ENCODE results near the gene CRYGA.

- TF ChIP-seq, protein P1, sequence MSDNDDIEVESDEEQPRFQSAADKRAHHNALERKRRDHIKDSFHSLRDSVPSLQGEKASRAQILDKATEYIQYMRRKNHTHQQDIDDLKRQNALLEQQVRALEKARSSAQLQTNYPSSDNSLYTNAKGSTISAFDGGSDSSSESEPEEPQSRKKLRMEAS (CRISPR knock-in tag; IDR thresholded peaks at IDR 0.05): no peak
- no peak for TF ChIP-seq STAT6 (CRISPR knock-in tag; conservative IDR thresholded peaks at IDR 0.05; ENCODE audit: low read depth)
- no peak for TF ChIP-seq JUN (CRISPR knock-in tag; IDR thresholded peaks at IDR 0.05)
- TF ChIP-seq, protein P2, sequence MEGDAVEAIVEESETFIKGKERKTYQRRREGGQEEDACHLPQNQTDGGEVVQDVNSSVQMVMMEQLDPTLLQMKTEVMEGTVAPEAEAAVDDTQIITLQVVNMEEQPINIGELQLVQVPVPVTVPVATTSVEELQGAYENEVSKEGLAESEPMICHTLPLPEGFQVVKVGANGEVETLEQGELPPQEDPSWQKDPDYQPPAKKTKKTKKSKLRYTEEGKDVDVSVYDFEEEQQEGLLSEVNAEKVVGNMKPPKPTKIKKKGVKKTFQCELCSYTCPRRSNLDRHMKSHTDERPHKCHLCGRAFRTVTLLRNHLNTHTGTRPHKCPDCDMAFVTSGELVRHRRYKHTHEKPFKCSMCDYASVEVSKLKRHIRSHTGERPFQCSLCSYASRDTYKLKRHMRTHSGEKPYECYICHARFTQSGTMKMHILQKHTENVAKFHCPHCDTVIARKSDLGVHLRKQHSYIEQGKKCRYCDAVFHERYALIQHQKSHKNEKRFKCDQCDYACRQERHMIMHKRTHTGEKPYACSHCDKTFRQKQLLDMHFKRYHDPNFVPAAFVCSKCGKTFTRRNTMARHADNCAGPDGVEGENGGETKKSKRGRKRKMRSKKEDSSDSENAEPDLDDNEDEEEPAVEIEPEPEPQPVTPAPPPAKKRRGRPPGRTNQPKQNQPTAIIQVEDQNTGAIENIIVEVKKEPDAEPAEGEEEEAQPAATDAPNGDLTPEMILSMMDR (IDR thresholded peaks at IDR 0.05): no peak
- no peak for TF ChIP-seq GRHL2 (CRISPR knock-in tag; IDR thresholded peaks at IDR 0.05; ENCODE audit: insufficient replicate concordance, severe bottlenecking)
- no peak for TF ChIP-seq RORB (CRISPR knock-in tag; IDR thresholded peaks at IDR 0.05)
- no peak for TF ChIP-seq FOXJ3 (CRISPR knock-in tag; IDR thresholded peaks at IDR 0.05; ENCODE audit: borderline replicate concordance)
- no peak for TF ChIP-seq ZBTB21 (CRISPR knock-in tag; IDR thresholded peaks at IDR 0.05; ENCODE audit: borderline replicate concordance)
- TF ChIP-seq ERG (CRISPR knock-in tag; IDR thresholded peaks at IDR 0.05): no peak
- no peak for TF ChIP-seq IRF1 (CRISPR knock-in tag; IDR thresholded peaks at IDR 0.05)
- TF ChIP-seq RELA (CRISPR knock-in tag; IDR thresholded peaks at IDR 0.05; ENCODE audit: borderline replicate concordance): no peak
- TF ChIP-seq, protein P3, sequence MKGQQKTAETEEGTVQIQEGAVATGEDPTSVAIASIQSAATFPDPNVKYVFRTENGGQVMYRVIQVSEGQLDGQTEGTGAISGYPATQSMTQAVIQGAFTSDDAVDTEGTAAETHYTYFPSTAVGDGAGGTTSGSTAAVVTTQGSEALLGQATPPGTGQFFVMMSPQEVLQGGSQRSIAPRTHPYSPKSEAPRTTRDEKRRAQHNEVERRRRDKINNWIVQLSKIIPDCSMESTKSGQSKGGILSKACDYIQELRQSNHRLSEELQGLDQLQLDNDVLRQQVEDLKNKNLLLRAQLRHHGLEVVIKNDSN (CRISPR knock-in tag; IDR thresholded peaks at IDR 0.05): no peak
- no peak for TF ChIP-seq NFE2L1 (CRISPR knock-in tag; IDR thresholded peaks at IDR 0.05)
Observed at GRCh38 chr2:208164951-208165755, 1.8 kb upstream of the CRYGA start.
